HG03066 (cell line): ENCODE results near the gene RAX2.
"Not testable (repeated sequence)": the region's sequence is repeated elsewhere in the genome, so short reads cannot be mapped to it uniquely, and the experiment has no call there.

Source experiments
- ATAC-seq: cut with Tn5 transposase; IDR thresholded peaks from one replicate; pipeline ENCODE4 v1.9.1; 2021; ENCODE audit warnings: low read depth; ENCODE audit not compliant: unreplicated experiment

RAX2 gene

DNA sequence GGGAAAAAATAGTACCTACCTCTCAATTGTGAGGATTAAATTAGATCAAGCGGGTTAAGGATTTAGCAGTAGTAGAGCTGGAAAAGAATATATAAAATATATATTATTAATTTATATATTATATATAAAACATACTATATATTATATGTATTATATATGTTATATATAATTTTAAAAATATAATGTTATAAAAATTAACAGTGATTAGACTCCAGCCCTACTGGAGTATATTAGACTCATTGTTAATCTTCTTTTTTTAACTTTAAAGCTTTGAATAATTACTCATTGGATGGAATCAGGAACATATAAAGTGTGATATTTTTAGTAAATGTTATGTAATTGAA lies 9.9 kb downstream of the RAX2 start:
- no peak for ATAC-seq

DNA sequence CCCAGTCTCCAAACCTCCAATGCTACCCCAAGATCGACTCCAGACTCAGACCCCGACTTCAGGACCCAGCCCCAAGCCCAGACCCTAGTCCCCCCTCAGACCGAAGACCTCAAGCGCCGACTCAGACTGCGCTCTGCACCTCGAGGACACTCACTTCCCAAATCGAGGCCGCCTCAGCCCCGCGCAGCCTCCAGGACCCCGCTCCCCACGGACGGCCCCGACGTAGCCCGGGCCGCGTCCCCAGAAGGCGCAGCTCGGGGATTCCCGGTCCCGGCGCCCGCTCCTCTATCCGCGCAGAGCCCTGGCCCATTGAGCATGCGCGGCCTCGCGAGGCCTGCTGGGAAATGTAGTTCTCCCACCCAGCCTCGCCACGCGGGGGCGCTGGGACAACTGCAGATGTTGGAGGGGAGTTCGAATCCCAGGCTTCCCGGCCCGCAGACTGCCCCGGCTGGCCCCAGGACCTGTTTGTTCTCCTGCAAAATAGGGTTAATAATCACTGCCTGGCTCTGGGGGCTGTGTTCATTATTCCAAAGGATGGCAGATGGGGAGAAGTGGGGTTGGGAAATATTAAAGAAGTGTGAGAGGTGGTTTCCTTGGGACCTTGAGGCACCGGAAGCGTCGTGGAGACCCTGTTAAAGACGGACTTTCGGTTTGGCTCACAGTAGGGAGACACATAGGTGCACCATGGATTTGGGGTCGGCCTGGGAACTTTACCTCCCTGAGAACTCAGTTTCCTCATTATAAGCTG lies 10.5 kb downstream of the RAX2 start, which contains the start of gene APBA3:
TSS of gene APBA3 (minus strand) at position 311 of the 748 bp plus-strand sequence. CDS start 1,428 bp downstream, outside the sequence.
- peak; percentile 43 for ATAC-seq

DNA sequence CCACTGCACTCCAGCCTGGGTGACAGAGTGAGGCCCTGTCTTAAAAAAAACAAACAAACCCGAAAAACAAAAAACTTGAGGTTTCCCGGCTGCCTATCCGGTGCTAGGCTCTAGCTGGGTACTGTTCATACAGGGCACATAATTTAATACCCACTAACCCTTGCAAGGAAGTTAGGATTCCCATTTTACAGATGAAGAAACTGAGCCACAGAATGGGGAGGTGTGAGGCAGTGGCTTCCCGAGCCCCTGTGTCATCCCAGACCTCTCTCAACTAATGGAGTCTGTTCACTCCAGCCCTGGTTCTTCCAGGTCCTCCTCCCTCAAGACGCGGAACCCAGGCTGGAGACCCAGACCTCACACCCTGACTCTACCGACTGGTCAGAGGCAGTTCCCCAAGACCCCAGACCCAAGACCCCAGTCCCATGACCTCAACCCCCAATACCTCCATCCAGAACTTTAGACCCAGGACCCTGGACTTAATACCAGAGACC lies 11.1 kb downstream of the RAX2 start:
- ATAC-seq, result no peak

DNA sequence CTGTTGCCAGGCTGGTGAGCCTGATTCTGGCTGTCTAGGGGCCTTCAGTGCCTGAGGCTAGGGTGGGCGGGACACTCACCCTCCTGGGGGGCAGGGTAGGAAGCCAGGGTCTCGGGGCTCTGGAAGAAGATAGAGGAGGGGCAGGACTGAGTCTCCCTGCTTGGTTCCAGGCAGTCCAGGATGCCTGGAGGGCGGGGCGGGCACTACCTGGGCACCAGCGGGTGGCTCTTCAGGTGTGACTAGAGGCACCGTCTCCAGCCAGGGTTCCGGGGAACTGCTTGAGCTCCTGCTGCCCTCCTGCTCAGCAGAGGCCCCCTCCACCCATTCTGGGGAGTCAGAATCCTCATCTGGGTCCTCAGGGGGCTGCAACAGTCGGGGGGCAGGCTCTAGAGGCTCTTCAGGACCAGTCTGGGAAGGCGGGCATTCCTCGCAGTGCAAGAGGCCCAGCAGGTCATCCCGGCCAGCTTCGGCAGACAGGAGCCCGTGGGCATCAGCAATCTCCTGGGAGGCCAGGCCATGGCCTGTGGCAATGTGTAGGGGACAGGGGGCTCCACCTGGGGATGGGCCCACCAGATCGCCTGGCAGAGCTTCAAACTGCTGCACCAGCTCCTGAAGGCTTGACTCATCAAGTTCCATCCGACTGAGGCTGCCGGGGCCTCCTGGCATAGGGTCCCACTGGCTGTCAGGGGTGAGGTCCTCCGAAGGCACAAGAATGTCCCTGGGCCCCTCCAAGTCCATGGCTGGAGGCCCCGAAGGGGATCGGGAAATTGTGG lies 12.4 kb downstream of the RAX2 start:
- ATAC-seq, result no peak

DNA sequence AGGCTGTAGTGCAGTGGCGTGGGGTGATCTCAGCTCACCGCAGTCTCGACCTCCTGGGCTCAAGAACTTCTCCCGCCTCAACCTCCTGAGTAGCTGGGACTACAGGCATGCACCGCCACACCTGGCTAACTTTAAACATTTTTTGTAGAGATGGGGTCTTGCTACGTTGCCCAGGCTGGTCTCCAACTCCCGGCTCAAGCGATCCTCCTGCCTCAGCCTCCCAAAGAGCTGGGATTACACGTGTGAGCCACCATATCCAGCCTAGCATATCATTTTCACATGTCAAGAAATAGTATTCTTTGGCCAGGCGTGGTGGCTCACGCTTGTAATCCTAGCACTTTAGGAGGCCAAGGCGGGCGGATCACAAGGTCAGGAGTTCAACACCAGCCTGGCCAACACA lies 13.7 kb downstream of the RAX2 start:
- not testable (repeated sequence) for ATAC-seq

DNA sequence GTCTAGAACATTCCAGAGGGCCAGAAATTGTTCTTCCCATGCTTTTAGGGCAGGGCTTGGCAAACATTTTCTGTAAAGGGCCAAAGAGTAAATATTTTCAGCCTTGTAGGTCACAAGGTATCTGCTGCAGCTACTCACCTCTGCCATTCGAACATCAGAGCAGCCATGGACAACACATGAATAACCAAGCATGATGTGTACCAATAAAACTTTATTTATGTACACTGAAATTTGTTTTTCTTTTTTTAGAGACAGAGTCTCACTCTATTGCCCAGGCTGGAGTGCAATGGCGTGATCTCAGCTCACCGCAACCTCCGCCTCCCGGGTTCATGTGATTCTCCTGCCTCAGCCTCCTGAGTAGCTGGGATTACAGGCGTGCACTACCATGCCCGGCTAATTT lies 14.3 kb downstream of the RAX2 start:
- not testable (repeated sequence) for ATAC-seq

DNA sequence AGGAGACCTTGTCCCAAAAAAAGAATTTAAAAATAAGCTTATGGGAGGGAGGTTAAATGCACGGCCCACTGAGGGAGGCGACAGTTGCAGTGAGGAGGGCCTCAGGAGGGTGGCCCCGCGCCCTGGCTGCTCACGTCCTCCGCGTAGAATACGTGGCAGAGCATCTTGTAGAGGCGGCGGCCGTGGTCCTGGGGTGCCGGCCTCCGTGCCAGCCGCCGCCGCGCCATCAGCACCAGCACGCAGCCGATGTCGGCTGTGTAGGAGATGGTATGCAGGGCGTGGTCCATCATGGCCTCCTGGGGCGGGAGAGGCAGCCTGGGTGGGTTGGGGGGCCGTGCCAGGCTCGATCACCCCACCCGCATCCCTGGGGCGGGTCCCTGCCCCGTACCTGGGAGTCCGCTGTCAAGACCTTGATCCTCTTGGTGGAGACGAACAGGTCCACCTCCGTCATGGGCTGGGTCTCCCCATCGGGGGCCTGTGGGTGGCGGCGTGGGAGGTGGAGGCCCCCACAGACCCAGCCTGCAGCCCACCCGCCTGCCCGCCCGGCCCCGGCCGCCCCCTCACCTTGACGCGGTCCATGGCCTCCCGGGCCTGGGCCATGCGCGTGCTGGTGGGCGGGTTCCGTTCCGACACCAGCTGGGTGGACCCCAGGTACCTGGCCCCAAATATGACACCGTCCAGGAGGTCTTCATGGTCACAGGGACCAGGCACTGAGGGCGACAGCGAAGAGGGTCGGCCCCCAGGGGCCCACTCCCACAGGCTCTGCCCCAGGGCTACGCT lies 18.2 kb downstream of the RAX2 start:
- ATAC-seq, result no peak

DNA sequence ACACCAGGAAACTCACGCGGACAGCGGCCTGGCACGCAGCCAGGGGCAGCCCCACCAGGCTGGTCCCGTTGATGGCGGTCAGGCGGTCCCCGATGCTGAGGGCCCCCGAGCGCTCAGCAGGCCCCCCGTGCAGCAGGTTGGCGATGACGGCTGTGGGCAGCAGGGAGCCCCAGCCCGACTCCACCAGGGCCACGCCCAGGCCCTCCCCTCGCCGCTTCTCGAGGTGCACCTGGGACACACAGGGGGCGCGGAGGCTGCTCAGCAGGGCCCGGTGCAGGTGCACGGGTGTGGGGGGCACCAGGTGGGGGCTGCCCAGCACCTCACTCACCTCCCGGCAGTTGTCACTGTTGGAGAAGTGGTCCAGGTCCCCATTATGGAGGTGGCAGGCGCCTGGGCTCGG lies 19.5 kb downstream of the RAX2 start:
- ATAC-seq, result no peak

DNA sequence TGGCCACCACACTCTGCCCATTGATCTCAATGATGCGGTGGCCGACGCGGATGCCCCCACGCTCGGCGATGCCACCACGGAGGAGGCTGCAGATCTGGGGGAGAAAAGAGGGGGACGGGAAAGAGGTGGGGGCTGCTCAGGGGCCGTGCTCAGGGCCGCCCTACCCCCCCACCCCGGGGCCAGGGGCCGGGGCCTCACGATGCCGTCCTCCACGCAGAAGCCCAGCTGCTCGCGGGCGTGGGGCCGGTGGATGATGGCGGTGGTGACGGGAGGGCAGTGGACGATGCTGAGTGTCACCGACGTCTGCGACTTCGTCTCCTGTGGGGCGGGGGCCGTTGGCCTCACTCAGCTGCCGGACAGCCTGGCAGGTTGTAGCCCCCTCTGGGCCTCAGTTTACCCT lies 20.8 kb downstream of the RAX2 start:
- ATAC-seq, result no peak

DNA sequence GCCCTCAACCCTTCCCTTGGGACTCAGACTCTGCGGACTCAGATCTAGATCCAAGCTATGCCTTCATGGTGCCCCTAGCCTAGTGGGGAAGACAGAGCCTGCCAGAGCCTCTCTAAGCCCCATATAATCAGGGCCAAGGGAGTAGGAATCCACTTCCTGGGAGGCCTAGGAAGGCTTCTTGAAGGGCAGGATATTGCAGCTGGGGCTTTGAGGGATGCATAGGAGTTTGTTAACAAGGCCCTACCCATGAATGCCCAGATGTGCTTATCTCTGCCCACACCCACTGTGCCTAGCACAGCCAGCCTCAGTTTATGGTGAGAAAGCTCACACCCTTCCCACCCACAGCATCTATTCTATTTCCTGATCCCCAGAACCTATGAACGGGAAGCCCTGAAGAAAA lies 21.8 kb downstream of the RAX2 start:
- no peak for ATAC-seq

DNA sequence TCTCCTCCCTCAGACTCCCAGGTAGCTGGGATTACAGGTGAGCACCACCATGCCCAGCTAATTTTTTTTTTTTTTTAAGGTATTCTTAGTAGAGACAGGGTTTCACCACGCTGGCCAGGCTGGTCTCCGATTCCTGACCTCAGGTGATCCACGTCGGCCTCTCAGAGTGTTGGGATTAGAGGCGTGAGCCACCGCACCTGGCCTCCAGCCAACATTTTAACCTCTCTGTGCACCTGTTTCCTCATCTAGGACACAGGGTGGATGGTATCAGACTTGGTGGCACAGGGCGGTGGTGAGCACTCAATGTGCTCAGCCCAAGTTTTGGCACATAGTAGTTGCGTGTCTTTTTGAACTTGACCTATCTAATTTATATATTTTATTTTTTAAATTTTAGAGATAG lies 23.1 kb downstream of the RAX2 start:
- no peak for ATAC-seq

DNA sequence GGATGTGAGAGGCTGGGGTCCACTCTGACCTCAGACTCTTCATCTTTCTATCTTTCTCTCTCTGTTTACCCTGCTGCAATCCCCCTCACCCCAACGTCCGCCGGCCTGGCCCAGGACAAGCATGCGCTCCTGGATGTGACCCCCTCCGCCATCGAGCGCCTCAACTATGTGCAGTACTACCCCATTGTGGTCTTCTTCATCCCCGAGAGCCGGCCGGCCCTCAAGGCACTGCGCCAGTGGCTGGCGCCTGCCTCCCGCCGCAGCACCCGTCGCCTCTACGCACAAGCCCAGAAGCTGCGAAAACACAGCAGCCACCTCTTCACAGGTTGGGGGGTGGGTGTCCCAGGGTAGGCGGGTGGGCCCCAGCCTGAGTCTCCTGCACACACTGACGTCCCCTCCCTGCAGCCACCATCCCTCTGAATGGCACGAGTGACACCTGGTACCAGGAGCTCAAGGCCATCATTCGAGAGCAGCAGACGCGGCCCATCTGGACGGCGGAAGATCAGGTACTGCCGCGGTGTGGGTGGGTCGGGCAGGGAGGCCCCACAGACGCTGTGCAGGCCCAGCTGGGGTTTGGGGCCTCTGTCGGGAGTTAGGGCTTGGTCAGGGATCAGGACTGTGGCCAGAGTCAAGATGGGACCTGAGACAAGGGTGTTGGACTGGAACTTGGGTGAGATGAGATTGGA lies 25.5 kb downstream of the RAX2 start:
- ATAC-seq, result no peak

DNA sequence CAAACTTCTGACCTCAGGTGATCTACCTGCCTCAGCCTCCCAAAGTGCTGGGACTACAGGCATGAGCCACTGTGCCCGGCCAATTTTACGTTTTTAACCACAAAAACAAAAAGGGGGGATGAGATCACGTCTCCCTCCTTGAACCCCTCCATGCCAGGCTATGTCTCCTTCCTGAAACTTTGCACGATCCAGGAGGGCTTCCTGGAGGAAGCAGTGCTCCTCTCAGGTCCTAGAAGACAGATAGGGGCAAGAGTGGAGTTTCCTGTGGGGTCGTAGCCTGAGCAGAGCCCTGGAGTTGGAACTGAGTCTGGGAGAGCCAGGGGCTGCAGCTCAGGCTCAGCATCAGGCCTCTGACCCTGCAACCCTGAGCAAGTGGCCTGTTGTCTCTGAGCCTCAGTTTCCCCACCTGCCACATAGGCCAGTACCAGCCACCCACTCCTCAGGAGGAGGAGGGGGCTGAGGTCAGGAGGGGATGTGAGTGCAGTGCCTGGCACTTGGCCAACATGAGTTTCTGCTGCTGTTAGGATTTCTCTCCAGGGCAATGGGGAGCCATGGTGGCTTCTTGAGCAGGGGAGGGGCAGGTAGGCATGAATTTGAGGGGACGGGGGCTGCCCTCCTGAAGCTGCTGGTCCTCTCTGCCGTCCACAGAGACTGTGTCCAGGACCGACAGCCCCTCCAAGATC lies 26.5 kb downstream of the RAX2 start:
- no peak for ATAC-seq

DNA sequence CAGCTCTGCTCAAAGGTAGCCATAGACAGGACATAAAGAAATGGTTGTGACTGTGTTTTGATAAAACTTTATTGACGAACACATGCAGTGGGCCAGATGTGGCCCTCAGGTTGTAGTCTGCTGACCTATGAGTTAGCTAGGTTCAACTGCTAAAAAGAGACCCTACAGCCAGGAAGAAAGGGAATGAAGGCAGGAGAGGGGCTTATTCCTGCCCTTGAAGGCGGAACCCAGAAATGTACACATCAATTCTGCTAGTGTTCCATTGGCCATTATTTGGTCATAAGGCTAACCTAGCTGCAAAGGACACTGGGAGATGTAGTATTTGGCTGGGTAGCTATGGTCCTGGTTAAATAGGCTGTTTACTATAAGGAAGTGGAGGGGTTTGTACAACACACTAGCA lies 28.5 kb downstream of the RAX2 start:
- no peak for ATAC-seq

DNA sequence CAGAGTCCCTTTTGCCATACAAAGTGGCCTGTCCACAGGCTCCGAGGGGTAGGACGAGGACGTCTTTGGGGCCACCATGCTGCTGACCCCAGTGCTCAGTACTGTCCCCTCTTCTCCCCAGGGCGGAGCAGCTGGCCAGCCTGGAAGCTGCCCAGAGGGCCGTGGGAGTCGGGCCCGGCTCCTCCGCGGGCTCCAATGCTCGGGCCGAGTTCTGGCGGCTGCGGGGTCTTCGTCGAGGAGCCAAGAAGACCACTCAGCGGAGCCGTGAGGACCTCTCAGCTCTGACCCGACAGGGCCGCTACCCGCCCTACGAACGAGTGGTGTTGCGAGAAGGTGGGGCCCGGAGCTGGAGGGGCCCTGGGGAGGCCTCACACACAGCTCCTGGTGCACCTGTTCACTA lies 31.6 kb downstream of the RAX2 start:
- no peak for ATAC-seq

DNA sequence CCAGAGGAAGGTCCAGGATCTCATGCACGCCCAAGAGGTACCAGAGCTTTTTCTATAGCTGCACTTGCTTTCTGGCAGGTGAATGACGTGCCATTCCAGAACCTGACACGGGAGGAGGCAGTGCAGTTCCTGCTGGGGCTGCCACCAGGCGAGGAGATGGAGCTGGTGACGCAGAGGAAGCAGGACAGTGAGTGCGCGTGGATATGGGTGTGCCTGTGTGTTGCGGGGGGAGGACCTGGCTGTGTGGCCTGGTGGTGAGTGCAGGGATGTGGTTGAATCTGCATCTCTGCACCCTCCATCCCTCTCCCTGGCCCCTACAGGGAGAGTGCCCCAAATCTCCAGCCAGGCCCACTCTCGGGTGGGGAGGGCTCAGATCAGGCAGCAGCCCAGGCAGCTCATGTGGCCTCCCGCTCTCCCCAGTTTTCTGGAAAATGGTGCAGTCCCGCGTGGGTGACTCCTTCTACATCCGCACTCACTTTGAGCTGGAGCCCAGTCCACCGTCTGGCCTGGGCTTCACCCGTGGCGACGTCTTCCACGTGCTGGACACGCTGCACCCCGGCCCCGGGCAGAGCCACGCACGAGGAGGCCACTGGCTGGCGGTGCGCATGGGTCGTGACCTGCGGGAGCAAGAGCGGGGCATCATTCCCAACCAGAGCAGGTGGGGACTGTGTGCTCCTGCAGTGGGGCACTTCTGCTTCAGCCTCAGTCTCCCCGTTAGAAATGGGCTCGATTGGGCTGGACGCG lies 33.4 kb downstream of the RAX2 start:
- ATAC-seq, result no peak

DNA sequence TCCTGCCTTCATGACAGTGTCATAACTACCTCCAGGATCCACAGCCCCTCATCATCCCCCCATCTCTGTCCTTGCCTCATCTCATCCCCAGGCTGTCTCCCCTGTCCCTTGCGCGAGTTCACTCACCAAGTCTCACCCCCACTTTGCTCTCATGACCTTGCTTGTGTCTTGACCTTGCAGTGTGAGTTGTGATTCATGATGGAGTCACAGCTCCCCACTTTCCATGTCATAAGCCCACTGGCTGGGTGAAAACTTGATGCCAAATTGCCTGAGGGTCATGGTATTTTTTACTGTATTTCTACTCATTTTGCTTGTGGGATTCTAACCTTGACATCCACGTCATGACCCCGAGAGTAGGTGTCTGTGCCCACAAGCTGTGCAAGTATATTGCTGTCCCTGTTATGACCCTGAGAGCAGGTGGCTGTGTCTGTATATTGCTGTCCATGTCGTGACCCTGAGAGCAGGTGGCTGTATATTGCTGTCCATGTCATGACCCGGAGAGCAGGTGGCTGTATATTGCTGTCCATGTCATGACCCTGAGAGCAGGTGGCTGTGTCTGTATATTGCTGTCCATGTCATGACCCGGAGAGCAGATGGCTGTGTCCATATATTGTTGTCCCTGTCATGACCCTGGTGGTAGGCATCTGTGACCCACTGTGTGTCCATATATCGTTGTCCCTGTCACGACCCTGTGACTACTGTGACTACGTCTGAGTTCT lies 34.4 kb downstream of the RAX2 start:
- no peak for ATAC-seq

DNA sequence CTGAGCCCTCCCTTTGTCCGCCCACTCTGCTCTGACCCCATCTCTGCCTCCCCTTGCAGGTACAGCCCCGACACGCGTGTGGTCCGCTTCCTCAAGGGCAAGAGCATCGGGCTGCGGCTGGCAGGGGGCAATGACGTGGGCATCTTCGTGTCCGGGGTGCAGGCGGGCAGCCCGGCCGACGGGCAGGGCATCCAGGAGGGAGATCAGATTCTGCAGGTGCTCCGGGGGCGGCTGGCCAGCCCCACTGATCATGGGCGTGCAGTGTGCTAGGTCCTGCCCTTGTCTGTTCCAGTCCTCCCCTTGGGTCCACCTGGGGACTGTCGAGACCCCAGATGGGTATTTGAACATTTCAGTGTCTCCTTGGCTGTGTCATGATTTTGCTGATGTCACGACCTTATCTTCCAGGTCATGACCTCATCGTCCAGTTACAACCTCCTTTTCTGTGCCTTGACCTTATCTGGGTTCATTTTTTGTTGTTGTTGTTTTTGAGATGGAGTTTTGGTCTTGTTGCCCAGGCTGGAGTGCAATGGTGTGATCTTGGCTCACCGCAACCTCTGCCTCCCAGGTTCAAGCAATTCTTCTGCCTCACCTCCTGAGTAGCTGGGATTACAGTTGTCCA lies 35.8 kb downstream of the RAX2 start:
- ATAC-seq, result no peak

DNA sequence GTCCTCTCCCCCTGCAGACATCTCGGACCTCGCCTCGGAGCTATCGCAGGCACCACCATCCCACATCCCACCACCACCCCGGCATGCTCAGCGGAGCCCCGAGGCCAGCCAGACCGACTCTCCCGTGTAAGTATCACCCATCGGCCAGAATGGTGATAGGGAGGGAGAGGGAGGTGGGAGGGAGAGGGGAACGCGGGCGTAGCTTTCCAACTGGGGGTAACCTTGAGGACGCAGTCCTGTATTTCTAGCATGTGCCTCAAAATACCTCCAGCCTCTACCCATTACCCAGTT lies 37.8 kb downstream of the RAX2 start:
- ATAC-seq, result no peak
